Ishikawa (cell line): Measurements from ENCODE around the gene DGKQ.

Experiments
- CREB1 ChIP-seq: IDR thresholded peaks from 2 replicates; pipeline ENCODE4 v1.6.1; 2012; ENCODE audit warnings: low read depth
- EGR1 ChIP-seq: IDR thresholded peaks from 2 replicates; pipeline ENCODE4 v1.6.1; 2012
- EP300 ChIP-seq: IDR thresholded peaks from 2 replicates; pipeline ENCODE4 v1.6.1; 2012; ENCODE audit warnings: borderline replicate concordance
- FOXM1 ChIP-seq: IDR thresholded peaks from 2 replicates; pipeline ENCODE4 v1.6.1; 2012; ENCODE audit warnings: low read depth, borderline replicate concordance
- TAF1 ChIP-seq: IDR thresholded peaks from 2 replicates; pipeline ENCODE4 v1.6.1; 2012; ENCODE audit warnings: low read depth, mild to moderate bottlenecking
- TEAD4 ChIP-seq: IDR thresholded peaks from 2 replicates; pipeline ENCODE4 v1.6.1; 2012
- YY1 ChIP-seq: IDR thresholded peaks from 2 replicates; pipeline ENCODE4 v1.6.1; 2012; ENCODE audit warnings: low read depth
- TF ChIP-seq, protein P1 (sequence below): IDR thresholded peaks from 2 replicates; pipeline ENCODE4 v1.6.1; 2012; ENCODE audit warnings: low read depth, mild to moderate bottlenecking
- TF ChIP-seq, protein P2 (sequence below): IDR thresholded peaks from 2 replicates; pipeline ENCODE4 v1.6.1; 2012

DNA sequence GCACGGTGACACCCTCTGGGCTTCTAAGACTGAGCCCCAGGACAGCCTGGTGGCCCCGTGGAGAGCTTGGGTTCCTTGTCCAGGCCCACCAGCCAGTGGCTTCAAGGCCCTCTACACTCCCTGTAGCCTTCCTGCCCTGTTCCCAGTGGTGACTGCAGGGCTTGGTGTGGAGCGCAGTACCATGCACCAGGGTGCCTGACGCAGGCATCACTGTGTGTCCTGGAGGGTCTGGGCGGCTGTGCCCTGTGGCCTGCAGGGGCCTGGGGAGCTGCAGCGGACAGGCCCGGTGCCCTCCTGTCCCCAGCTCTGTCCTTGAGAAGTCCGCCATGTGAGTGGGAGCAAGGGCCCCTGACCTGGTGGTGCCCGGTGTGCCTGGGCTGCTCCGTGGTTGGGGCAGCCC lies 42.4 kb upstream of the DGKQ start:
- TF ChIP-seq, protein P1, sequence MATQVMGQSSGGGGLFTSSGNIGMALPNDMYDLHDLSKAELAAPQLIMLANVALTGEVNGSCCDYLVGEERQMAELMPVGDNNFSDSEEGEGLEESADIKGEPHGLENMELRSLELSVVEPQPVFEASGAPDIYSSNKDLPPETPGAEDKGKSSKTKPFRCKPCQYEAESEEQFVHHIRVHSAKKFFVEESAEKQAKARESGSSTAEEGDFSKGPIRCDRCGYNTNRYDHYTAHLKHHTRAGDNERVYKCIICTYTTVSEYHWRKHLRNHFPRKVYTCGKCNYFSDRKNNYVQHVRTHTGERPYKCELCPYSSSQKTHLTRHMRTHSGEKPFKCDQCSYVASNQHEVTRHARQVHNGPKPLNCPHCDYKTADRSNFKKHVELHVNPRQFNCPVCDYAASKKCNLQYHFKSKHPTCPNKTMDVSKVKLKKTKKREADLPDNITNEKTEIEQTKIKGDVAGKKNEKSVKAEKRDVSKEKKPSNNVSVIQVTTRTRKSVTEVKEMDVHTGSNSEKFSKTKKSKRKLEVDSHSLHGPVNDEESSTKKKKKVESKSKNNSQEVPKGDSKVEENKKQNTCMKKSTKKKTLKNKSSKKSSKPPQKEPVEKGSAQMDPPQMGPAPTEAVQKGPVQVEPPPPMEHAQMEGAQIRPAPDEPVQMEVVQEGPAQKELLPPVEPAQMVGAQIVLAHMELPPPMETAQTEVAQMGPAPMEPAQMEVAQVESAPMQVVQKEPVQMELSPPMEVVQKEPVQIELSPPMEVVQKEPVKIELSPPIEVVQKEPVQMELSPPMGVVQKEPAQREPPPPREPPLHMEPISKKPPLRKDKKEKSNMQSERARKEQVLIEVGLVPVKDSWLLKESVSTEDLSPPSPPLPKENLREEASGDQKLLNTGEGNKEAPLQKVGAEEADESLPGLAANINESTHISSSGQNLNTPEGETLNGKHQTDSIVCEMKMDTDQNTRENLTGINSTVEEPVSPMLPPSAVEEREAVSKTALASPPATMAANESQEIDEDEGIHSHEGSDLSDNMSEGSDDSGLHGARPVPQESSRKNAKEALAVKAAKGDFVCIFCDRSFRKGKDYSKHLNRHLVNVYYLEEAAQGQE = no peak
- TF ChIP-seq EP300 = no peak
- TF ChIP-seq, protein P2, sequence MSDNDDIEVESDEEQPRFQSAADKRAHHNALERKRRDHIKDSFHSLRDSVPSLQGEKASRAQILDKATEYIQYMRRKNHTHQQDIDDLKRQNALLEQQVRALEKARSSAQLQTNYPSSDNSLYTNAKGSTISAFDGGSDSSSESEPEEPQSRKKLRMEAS = no peak
- no peak for TF ChIP-seq YY1
- no peak for TF ChIP-seq EGR1
- TF ChIP-seq FOXM1 = no peak
- TF ChIP-seq TEAD4 = no peak
- TF ChIP-seq TAF1 = no peak
- TF ChIP-seq CREB1 = no peak
